Panc1 (cell line): ENCODE results near the gene MAB21L3.

Experiments
- CTCF ChIP-seq: fragments of 450-650 bp; IDR thresholded peaks from 2 replicates; pipeline ENCODE4 v1.5.1; 2017; ENCODE audit warnings: mild to moderate bottlenecking
- POLR2AphosphoS5 ChIP-seq: IDR thresholded peaks from 2 replicates; pipeline ENCODE4 v1.6.1; 2012; ENCODE audit warnings: mild to moderate bottlenecking, low read depth, low read length, moderate library complexity
- REST ChIP-seq, 2 experiments: IDR thresholded peaks; 2 replicates each; pipeline ENCODE4 v1.6.1; 2011 to 2012; ENCODE audit warnings: low read depth in 2 of 2, control low read depth in 1 of 2, low read length in 1 of 2, mild to moderate bottlenecking in 1 of 2, moderate library complexity in 1 of 2; ENCODE audit not compliant: insufficient read depth in 1 of 2
- SIN3A ChIP-seq: IDR thresholded peaks from 2 replicates; pipeline ENCODE4 v1.6.1; 2012; ENCODE audit warnings: low read depth, mild to moderate bottlenecking, low read length, moderate library complexity, borderline replicate concordance; ENCODE audit not compliant: insufficient read depth
- TCF7L2 ChIP-seq: IDR thresholded peaks from 2 replicates; pipeline ENCODE4 v1.6.1; 2011; ENCODE audit warnings: mild to moderate bottlenecking, low read depth, low read length, inconsistent platforms

DNA sequence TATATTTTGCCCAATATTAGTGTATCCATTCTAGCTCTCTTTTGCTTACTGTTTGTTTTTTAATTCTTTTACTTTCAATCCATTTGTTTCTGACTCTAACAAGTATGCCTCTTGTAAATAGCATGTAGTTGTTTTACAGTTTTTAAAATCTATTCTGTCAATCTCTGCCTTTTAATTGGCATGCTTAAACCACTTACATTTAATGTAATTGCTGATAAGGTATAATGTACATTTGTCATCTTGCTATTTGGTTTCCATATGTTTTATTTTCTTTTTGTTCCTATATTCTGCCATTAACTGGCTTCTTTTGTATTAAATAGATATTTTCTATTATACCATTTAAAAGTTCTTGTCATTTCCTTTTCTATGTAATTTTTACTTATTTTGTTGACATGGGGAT lies 16.2 kb upstream of the MAB21L3 start:
- TF ChIP-seq POLR2AphosphoS5 = no peak
- no peak for TF ChIP-seq CTCF
- no peak for TF ChIP-seq SIN3A
- TF ChIP-seq REST (IDR thresholded peaks at IDR 0.05; ENCODE audit: insufficient read depth in 1 of 2, low read depth in 2 of 2, low read length in 1 of 2) = no peak
- TF ChIP-seq TCF7L2 = no peak
